Activated CD4-positive, alpha-beta memory T cell treated with anti-CD3 and anti-CD28 coated beads for 36 hours (primary cell): ENCODE measurements around the gene REXO1. TPM values are rescaled to one million over a fixed set of nuclear protein-coding genes. Genes with fewer than 3 reads are reported as not detected.

ENCODE experiments used
- CTCF ChIA-PET: fragments of 350-600 bp; sonication (Branson Sonifier 250); formaldehyde crosslinking; loops from one replicate; lab custom pipeline; 2021; ENCODE audit warnings: antibody characterized with exemption, inconsistent platforms; lab: Charles Lee
- POLR2A ChIA-PET: fragments of 350-600 bp; sonication (Branson Sonifier 250); formaldehyde crosslinking; loops from one replicate; lab custom pipeline; 2021; ENCODE audit warnings: antibody characterized with exemption; lab: Charles Lee
- DNase-seq: peaks from one replicate; pipeline ENCODE4 v3.0.0-alpha.2; 2020
- H3K27ac Mint-ChIP-seq: one replicate; pipeline ENCODE4 v1.8.0; 2021; ENCODE audit warnings: mixed read lengths
- H3K27me3 Mint-ChIP-seq: one replicate; pipeline ENCODE4 v1.8.0; 2021; ENCODE audit warnings: mixed read lengths
- H3K36me3 Mint-ChIP-seq: one replicate; pipeline ENCODE4 v1.8.0; 2021; ENCODE audit warnings: mixed read lengths
- H3K4me1 Mint-ChIP-seq: one replicate; pipeline ENCODE4 v1.8.0; 2021; ENCODE audit warnings: low read depth, mixed read lengths
- H3K4me3 Mint-ChIP-seq: one replicate; pipeline ENCODE4 v1.8.0; 2021; ENCODE audit warnings: mild to moderate bottlenecking, mixed read lengths
- H3K9me3 Mint-ChIP-seq: one replicate; pipeline ENCODE4 v1.8.0; 2021; ENCODE audit warnings: mixed read lengths
- intact Hi-C: fragments of 100-400 bp; cut with micrococcal nuclease; formaldehyde crosslinking; loops from one replicate; pipeline ENCODE4 v1.15.1; 2023
- total RNA-seq, 2 experiments: library from RNA; stranded (reverse); gene quantifications; one replicate each; pipeline ENCODE4 v1.2.3, GENCODE V29; 2021

REXO1 gene
- total RNA-seq, 2 experiments from 2014 or later, result 41.9 to 45.3 TPM

GRCh38 chr19:1851654-1852580, 3.6 kb upstream of the REXO1 start:
- peak overlapping the region; percentile 26 for H3K4me3 Mint-ChIP-seq
- no peaks in the 10 kb centered on the region for H3K9me3 Mint-ChIP-seq
- peak overlapping the region; percentile 42 for H3K27ac Mint-ChIP-seq
- H3K27me3 Mint-ChIP-seq, result no peaks in the 10 kb centered on the region
- peak; percentile 65 for DNase-seq
- peaks cover 46% of the 10 kb centered on the region for H3K4me1 Mint-ChIP-seq
- ChIA-PET POLR2A (no interaction called here), CTCF (interaction anchor here (2.8 kb wide), 1 partner anchor 13 kb away, joined by 14 read pairs; no protein-coding TSS in a partner anchor)
- H3K36me3 Mint-ChIP-seq, result peaks cover 9% of the 10 kb centered on the region
- intact Hi-C loops, result no loop called here

- ChIA-PET CTCF (interaction anchor here (2.8 kb wide), 1 partner anchor 12 kb away, joined by 14 read pairs; no protein-coding TSS in a partner anchor), POLR2A (no interaction called here)
- Mint-ChIP-seq H3K27ac (peak overlapping the region; percentile 57), H3K36me3 (peaks cover 9% of the 10 kb centered on the region), H3K9me3 (no peaks in the 10 kb centered on the region), H3K4me3 (no peak overlapping the region), H3K27me3 (no peaks in the 10 kb centered on the region), H3K4me1 (peaks cover 55% of the 10 kb centered on the region)
- intact Hi-C loops, result no loop called here
- no peak for DNase-seq
Observed at GRCh38 chr19:1850809-1851653, 2.7 kb upstream of the REXO1 start.

- POLR2A ChIA-PET, result no interaction called here
- intact Hi-C loops, result no loop called here
- CTCF ChIA-PET, result interaction anchor here (1.3 to 2.1 kb wide), 6 partner anchors 9 to 48 kb away, joined by 4 to 19 read pairs (median 6); no protein-coding TSS in a partner anchor
- Mint-ChIP-seq H3K27ac (peak overlapping the region; percentile 26), H3K27me3 (no peaks in the 10 kb centered on the region), H3K36me3 (peaks cover 9% of the 10 kb centered on the region), H3K4me1 (peaks cover 57% of the 10 kb centered on the region), H3K4me3 (no peak overlapping the region), H3K9me3 (no peaks in the 10 kb centered on the region)
- no peak for DNase-seq
Observed at GRCh38 chr19:1849886-1850398, 1.7 kb upstream of the REXO1 start.

- H3K36me3 Mint-ChIP-seq, result peaks cover 9% of the 10 kb centered on the region
- peaks cover 58% of the 10 kb centered on the region for H3K4me1 Mint-ChIP-seq
- intact Hi-C loops, result no loop called here
- CTCF ChIA-PET, result interaction anchor here (0.9 to 2.1 kb wide), 7 partner anchors 9 to 96 kb away, joined by 4 to 19 read pairs (median 5); no protein-coding TSS in a partner anchor
- POLR2A ChIA-PET, result no interaction called here
- no peak for DNase-seq
- no peak overlapping the region for H3K4me3 Mint-ChIP-seq
- H3K27ac Mint-ChIP-seq, result peak overlapping the region; percentile 86
- no peaks in the 10 kb centered on the region for H3K27me3 Mint-ChIP-seq
- H3K9me3 Mint-ChIP-seq, result no peaks in the 10 kb centered on the region
Observed at GRCh38 chr19:1849132-1849474, 820 bp upstream of the REXO1 start.

- no peaks in the 10 kb centered on the region for H3K27me3 Mint-ChIP-seq
- peaks cover 56% of the 10 kb centered on the region for H3K4me1 Mint-ChIP-seq
- intact Hi-C loops, result loop anchor here (1.0 kb wide), 1 partner anchor 36 kb away; the partner anchor contains the start of gene ATP8B3
- CTCF ChIA-PET, result interaction anchor here (1.1 to 2.5 kb wide), 3 partner anchors 10 to 22 kb away, joined by 3 to 22 read pairs (median 5); no protein-coding TSS in a partner anchor
- peak overlapping the region; percentile 89 for H3K27ac Mint-ChIP-seq
- POLR2A ChIA-PET, result no interaction called here
- peak; percentile 53 for DNase-seq
- H3K4me3 Mint-ChIP-seq, result peak overlapping the region; percentile 88
- no peaks in the 10 kb centered on the region for H3K9me3 Mint-ChIP-seq
- H3K36me3 Mint-ChIP-seq, result peaks cover 6% of the 10 kb centered on the region
Observed at GRCh38 chr19:1847684-1848398, 442 bp downstream of the REXO1 start.

GRCh38 chr19:1847348-1847683, 967 bp downstream of the REXO1 start:
- Mint-ChIP-seq H3K4me1 (peaks cover 56% of the 10 kb centered on the region), H3K9me3 (no peaks in the 10 kb centered on the region), H3K4me3 (peak overlapping the region; percentile 88), H3K36me3 (peaks cover 6% of the 10 kb centered on the region), H3K27ac (peak overlapping the region; percentile 89), H3K27me3 (no peaks in the 10 kb centered on the region)
- ChIA-PET CTCF (interaction anchor here (1.1 to 2.5 kb wide), 3 partner anchors 10 to 21 kb away, joined by 3 to 22 read pairs (median 5); no protein-coding TSS in a partner anchor), POLR2A (no interaction called here)
- DNase-seq, result no peak
- intact Hi-C loops, result no loop called here

- Mint-ChIP-seq H3K9me3 (no peaks in the 10 kb centered on the region), H3K4me1 (peaks cover 57% of the 10 kb centered on the region), H3K36me3 (peaks cover 6% of the 10 kb centered on the region), H3K4me3 (peak overlapping the region; percentile 88), H3K27ac (peak overlapping the region; percentile 30), H3K27me3 (no peaks in the 10 kb centered on the region)
- ChIA-PET POLR2A (no interaction called here), CTCF (interaction anchor here (1.1 to 2.5 kb wide), 4 partner anchors 9 to 21 kb away, joined by 3 to 22 read pairs (median 4); no protein-coding TSS in a partner anchor)
- no peak for DNase-seq
- intact Hi-C loops, result no loop called here
Observed at GRCh38 chr19:1846517-1847204, 1.6 kb downstream of the REXO1 start.

GRCh38 chr19:1845642-1846041, 2.6 kb downstream of the REXO1 start:
- H3K27ac Mint-ChIP-seq, result no peak overlapping the region
- peaks cover 58% of the 10 kb centered on the region for H3K4me1 Mint-ChIP-seq
- intact Hi-C loops, result no loop called here
- DNase-seq, result no peak
- H3K36me3 Mint-ChIP-seq, result peaks cover 6% of the 10 kb centered on the region
- ChIA-PET CTCF (interaction anchor here (1.2 to 2.5 kb wide), 2 partner anchors 8 to 20 kb away, joined by 4 to 22 read pairs; no protein-coding TSS in a partner anchor), POLR2A (no interaction called here)
- H3K4me3 Mint-ChIP-seq, result no peak overlapping the region
- H3K9me3 Mint-ChIP-seq, result no peaks in the 10 kb centered on the region
- no peaks in the 10 kb centered on the region for H3K27me3 Mint-ChIP-seq

GRCh38 chr19:1845125-1845515, 3.2 kb downstream of the REXO1 start:
- ChIA-PET CTCF (interaction anchor here (1.2 kb wide), 1 partner anchor 19 kb away, joined by 4 read pairs; no protein-coding TSS in a partner anchor), POLR2A (no interaction called here)
- Mint-ChIP-seq H3K27me3 (no peaks in the 10 kb centered on the region), H3K27ac (no peak overlapping the region), H3K36me3 (peaks cover 6% of the 10 kb centered on the region), H3K4me1 (peaks cover 60% of the 10 kb centered on the region), H3K4me3 (no peak overlapping the region), H3K9me3 (no peaks in the 10 kb centered on the region)
- intact Hi-C loops, result no loop called here
- no peak for DNase-seq

- Mint-ChIP-seq H3K36me3 (peaks cover 7% of the 10 kb centered on the region), H3K9me3 (no peaks in the 10 kb centered on the region), H3K4me1 (peaks cover 56% of the 10 kb centered on the region), H3K27ac (no peak overlapping the region), H3K27me3 (no peaks in the 10 kb centered on the region), H3K4me3 (no peak overlapping the region)
- DNase-seq, result no peak
- ChIA-PET CTCF (no interaction called here), POLR2A (no interaction called here)
- intact Hi-C loops, result no loop called here
Observed at GRCh38 chr19:1844513-1845124, 3.7 kb downstream of the REXO1 start.
